Measurements from ENCODE around the gene ATP12A. TPM values are rescaled to one million over a fixed set of nuclear protein-coding genes. Genes with fewer than 3 reads are reported as not detected.

The ATP12A gene
- total RNA-seq, 2 donors from 2014 or later: under 0.01 to 0.26 TPM

DNA sequence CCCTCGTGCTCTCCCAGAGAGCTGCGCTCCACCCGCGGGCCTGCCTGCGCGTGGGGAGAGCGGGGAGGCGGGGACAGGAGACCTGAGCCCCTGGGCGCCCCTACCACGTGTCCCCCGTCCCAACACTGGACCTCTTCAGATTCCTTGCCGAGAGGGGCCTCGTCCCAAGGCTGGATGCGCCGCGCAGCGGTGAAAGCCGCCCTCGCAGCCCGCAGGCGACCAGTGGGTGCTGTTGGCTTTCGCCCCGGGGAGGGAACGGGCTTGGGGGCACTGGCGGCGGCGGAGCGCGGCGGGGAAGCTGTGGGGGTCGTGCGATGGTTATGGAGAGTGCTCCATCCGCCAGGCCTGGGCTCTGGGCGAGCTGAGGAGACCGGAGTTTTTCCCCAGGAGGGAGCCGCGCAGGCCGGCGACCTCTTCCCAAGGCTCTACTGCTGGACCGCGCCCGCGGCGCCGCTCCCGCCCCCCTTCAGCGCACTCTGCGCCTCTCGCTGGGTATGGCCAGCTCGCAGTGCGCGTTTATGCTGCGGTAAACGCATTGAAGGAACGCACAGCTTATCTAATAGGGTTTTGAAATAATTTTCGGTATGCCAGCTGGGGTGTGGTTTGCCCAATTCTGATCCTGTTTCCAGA lies 66.5 kb downstream of the ATP12A start:
- Histone ChIP-seq H3K27ac (no peak overlapping the region), H3K4me1 (peaks cover 17% of the 10 kb centered on the region), H3K4me3 (no peak overlapping the region), H3K36me3 (replicated peaks in 1 of 2; ENCODE audit: insufficient read depth in 1 of 2, low read depth in 2 of 2) (no peaks in the 10 kb centered on the region), H3K9me3 (no peaks in the 10 kb centered on the region), H3K27me3 (no peaks in the 10 kb centered on the region)
- DNase-seq (no peak), ATAC-seq (no peak)
- TF ChIP-seq POLR2A (IDR thresholded peaks at IDR 0.05): no peak
- TF ChIP-seq, protein P1, sequence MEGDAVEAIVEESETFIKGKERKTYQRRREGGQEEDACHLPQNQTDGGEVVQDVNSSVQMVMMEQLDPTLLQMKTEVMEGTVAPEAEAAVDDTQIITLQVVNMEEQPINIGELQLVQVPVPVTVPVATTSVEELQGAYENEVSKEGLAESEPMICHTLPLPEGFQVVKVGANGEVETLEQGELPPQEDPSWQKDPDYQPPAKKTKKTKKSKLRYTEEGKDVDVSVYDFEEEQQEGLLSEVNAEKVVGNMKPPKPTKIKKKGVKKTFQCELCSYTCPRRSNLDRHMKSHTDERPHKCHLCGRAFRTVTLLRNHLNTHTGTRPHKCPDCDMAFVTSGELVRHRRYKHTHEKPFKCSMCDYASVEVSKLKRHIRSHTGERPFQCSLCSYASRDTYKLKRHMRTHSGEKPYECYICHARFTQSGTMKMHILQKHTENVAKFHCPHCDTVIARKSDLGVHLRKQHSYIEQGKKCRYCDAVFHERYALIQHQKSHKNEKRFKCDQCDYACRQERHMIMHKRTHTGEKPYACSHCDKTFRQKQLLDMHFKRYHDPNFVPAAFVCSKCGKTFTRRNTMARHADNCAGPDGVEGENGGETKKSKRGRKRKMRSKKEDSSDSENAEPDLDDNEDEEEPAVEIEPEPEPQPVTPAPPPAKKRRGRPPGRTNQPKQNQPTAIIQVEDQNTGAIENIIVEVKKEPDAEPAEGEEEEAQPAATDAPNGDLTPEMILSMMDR (IDR thresholded peaks at IDR 0.05): no peak
- intact Hi-C loops (cut with DNase I): no loop called here
- WGBS, 2 donors: 0 to 1% methylated on average over 5 to 56 of the region's 56 CpGs

DNA sequence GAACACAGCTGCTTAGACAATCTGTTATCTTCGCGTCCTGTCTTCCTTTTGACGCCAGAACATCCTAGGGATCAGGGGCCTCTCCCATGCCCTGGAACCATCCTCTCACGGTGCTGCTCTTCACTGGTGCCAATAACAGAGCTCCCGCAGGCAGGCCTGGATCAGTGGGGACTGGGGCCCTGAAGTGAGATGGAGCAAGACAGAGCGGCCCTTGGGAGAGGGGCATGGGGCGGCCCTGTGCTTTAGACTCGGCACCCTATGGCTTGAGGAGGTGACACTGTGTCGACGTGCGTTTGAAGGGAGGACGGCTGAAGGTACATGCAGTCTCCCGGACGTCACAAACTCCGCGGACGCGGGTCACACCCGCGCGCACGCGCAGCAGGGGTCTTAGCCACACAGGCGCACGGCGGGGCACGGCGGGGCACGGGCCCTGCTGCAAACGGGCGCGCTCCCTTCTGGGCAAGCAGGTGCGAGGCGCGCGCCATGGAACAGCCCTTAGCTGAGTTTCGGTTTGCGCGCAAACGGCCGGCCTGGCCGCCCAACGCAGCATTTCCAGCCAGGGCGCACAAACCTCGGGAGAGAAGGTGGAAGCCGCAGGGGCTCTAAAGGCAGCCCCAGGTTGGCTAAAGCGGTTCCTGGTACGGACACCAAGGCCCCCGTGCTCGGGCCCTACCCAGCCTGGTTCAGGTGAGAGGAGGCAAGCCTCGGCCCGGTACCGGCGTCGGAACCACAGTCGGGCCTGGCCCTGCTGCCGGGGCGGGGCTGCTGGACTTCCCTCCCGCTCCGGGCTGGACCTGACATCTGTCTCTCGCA lies 67.2 kb downstream of the ATP12A start:
- intact Hi-C loops (cut with DNase I): no loop called here
- 0 to 1% methylated on average over 10 to 60 of the region's 61 CpGs for WGBS, 2 donors
- Histone ChIP-seq H3K27ac (no peak overlapping the region), H3K9me3 (no peaks in the 10 kb centered on the region), H3K4me1 (peaks cover 17% of the 10 kb centered on the region), H3K27me3 (no peaks in the 10 kb centered on the region), H3K36me3 (replicated peaks in 1 of 2; ENCODE audit: insufficient read depth in 1 of 2, low read depth in 2 of 2) (no peaks in the 10 kb centered on the region), H3K4me3 (no peak overlapping the region)
- no peak for DNase-seq
- no peak for TF ChIP-seq POLR2A (IDR thresholded peaks at IDR 0.05)
- TF ChIP-seq, protein P1 (IDR thresholded peaks at IDR 0.05): no peak
- no peak for ATAC-seq

DNA sequence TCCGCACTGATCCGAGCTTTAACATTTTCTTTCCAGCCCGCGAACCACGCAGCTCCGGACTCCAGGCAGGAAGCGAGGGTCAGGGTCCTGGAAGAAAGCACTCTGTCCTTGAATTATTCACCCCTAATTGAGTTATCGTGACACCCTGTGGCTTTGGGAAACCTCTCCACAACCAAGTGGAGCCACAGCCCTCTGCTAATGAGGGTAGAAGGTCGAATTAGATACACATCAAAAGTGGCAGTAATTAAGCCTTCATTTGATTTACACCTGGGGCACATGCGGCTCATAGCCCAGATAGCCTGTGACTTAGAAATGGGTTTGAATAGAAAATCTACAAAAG lies 67.8 kb downstream of the ATP12A start:
- 1% methylated on average over 5 to 10 of the region's 10 CpGs for WGBS, 2 donors
- H3K9me3 ChIP-seq: no peaks in the 10 kb centered on the region
- no peak overlapping the region for H3K4me3 ChIP-seq
- TF ChIP-seq, protein P1 (IDR thresholded peaks at IDR 0.05): no peak
- no peak for TF ChIP-seq POLR2A (IDR thresholded peaks at IDR 0.05)
- ATAC-seq (no peak), DNase-seq (no peak)
- intact Hi-C loops (cut with DNase I): no loop called here
- H3K27ac ChIP-seq: no peak overlapping the region
- peaks cover 17% of the 10 kb centered on the region for H3K4me1 ChIP-seq
- H3K36me3 ChIP-seq (replicated peaks in 1 of 2; ENCODE audit: insufficient read depth in 1 of 2, low read depth in 2 of 2): no peaks in the 10 kb centered on the region
- no peaks in the 10 kb centered on the region for H3K27me3 ChIP-seq

DNA sequence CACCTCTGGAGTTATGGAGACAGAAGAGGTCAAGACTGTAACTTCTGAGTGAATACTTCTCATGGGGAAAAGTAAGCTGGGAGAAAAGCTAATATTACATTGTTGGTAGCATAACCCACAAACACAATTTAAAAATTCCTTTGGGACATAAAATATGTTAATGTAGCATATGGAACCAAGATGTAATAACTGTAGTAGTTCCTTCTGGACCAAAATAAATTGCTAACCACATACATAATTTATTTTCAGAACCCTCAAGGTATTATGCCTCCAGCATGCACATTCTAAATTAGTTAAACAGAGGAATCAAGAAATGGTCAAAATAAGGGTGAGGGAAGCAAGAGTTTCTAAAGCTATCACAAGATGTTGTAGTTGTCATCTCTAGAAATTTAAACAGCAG lies 79.0 kb downstream of the ATP12A start:
- H3K36me3 ChIP-seq (replicated peaks in 1 of 2; ENCODE audit: insufficient read depth in 1 of 2, low read depth in 2 of 2): no peaks in the 10 kb centered on the region
- H3K9me3 ChIP-seq: no peaks in the 10 kb centered on the region
- DNase-seq: no peak
- intact Hi-C loops (cut with DNase I): no loop called here
- H3K4me1 ChIP-seq: no peaks in the 10 kb centered on the region
- H3K27ac ChIP-seq: no peak overlapping the region
- no peak overlapping the region for H3K4me3 ChIP-seq
- TF ChIP-seq, protein P1 (IDR thresholded peaks at IDR 0.05): no peak
- TF ChIP-seq POLR2A (IDR thresholded peaks at IDR 0.05): no peak
- no peak for ATAC-seq
- no peaks in the 10 kb centered on the region for H3K27me3 ChIP-seq

Small RNAs within 50 kb of the gene (small RNA-seq; reads per million reads assigned to genes)
- gene RNY1P7: not detected

Other genes starting within 250 kb of the ATP12A start
- gene PARP4, start 167.6 kb upstream of the ATP12A start, total RNA-seq: 10 to 100 TPM; 30.0 to 32.7 TPM
- 1 to 10 TPM in 1 of 2 donors, not detected in 1; 1.6 TPM for gene RNF17, start 83.8 kb downstream of the ATP12A start, total RNA-seq

Data from body of pancreas (tissue), 4 donors.